HCT116 (cell line): Measurements from ENCODE around the gene EEF1E1.

Source experiments
- ATF3 ChIP-seq: IDR thresholded peaks from 2 replicates; pipeline ENCODE4 v1.6.1; 2012
- CTCF ChIP-seq, 3 experiments: fragments of 200-600 bp in 1 of 3; sonication (generic) in 1 of 3; IDR thresholded peaks in 2 of 3; conservative IDR thresholded peaks in 1 of 3; 2 replicates each; pipeline ENCODE4 v1.5.1; 2012 to 2017; ENCODE audit warnings: low read depth in 2 of 3, low read length in 2 of 3, antibody characterized with exemption in 1 of 3, borderline replicate concordance in 1 of 3, control low read depth in 1 of 3, mild to moderate bottlenecking in 1 of 3, mixed read lengths in 1 of 3, mixed run types in 1 of 3, moderate library complexity in 1 of 3; ENCODE audit not compliant: insufficient read depth in 1 of 3
- POLR2A ChIP-seq: IDR thresholded peaks from 2 replicates; pipeline ENCODE4 v1.7.0; 2011; ENCODE audit warnings: borderline replicate concordance; ENCODE audit not compliant: insufficient read depth, insufficient read length; ENCODE audit errors: extremely low read depth
- POLR2AphosphoS5 ChIP-seq: IDR thresholded peaks from 2 replicates; pipeline ENCODE4 v1.6.1; 2011; ENCODE audit warnings: mild to moderate bottlenecking, low read depth, low read length, moderate library complexity
- REST ChIP-seq: IDR thresholded peaks from 2 replicates; pipeline ENCODE4 v1.6.1; 2012; ENCODE audit warnings: low read depth

- TF ChIP-seq CTCF (IDR thresholded peaks at IDR 0.05 in 2 of 3, conservative IDR thresholded peaks at IDR 0.05 in 1 of 3; ENCODE audit: borderline replicate concordance in 1 of 3, insufficient read depth in 1 of 3, low read depth in 2 of 3, low read length in 2 of 3) (no peak), ATF3 (no peak), POLR2AphosphoS5 (no peak), POLR2A (no peak), REST (no peak)
Observed at GRCh38 chr6:8086755-8087306, 15.5 kb downstream of the EEF1E1 start.
